Fibroblast of peridontal ligament (primary cell): ENCODE results near the gene CD63.

Experiments
- DNase-seq: peaks from one replicate; pipeline ENCODE4 v3.0.0-alpha.2; 2010; ENCODE audit errors: extremely low read depth

The CD63 gene

GRCh38 chr12:55739025-55739378 is 10.2 kb upstream of the CD63 start:
- no peak for DNase-seq

GRCh38 chr12:55738123-55739024 is 9.6 kb upstream of the CD63 start:
- peak; percentile 93 for DNase-seq

- DNase-seq, result no peak
Measured at GRCh38 chr12:55737581-55738122, 8.8 kb upstream of the CD63 start.

GRCh38 chr12:55736780-55737580 is 8.2 kb upstream of the CD63 start:
- DNase-seq, result peak; percentile 72

GRCh38 chr12:55736076-55736475 is 7.3 kb upstream of the CD63 start:
- no peak for DNase-seq

GRCh38 chr12:55734595-55734994 is 5.8 kb upstream of the CD63 start:
- no peak for DNase-seq

GRCh38 chr12:55733858-55734257 is 5.0 kb upstream of the CD63 start:
- DNase-seq, result no peak

GRCh38 chr12:55733021-55733555 is 4.3 kb upstream of the CD63 start:
- DNase-seq, result no peak

- no peak for DNase-seq
Measured at GRCh38 chr12:55732288-55732687, 3.5 kb upstream of the CD63 start.

- peak; percentile 57 for DNase-seq
Measured at GRCh38 chr12:55729819-55730818, 1.3 kb upstream of the CD63 start.

- peak; percentile 58 for DNase-seq
Measured at GRCh38 chr12:55728186-55728938, 447 bp downstream of the CD63 start.

- peak; percentile 52 for DNase-seq
Measured at GRCh38 chr12:55727643-55728185, 1.1 kb downstream of the CD63 start.

- DNase-seq, result no peak
Measured at GRCh38 chr12:55726971-55727370, 1.8 kb downstream of the CD63 start.

GRCh38 chr12:55725556-55725955 is 3.3 kb downstream of the CD63 start:
- DNase-seq, result no peak

GRCh38 chr12:55724940-55725309 is 3.9 kb downstream of the CD63 start:
- no peak for DNase-seq

- DNase-seq, result peak; percentile 80
Measured at GRCh38 chr12:55724226-55724939, 4.4 kb downstream of the CD63 start.

GRCh38 chr12:55723516-55724225 is 5.1 kb downstream of the CD63 start:
- no peak for DNase-seq

- DNase-seq, result no peak
Measured at GRCh38 chr12:55722948-55723347, 5.9 kb downstream of the CD63 start.
